K562 (cell line): Measurements from ENCODE around the gene HEXD. TPM values are rescaled to one million over a fixed set of nuclear protein-coding genes. Genes with fewer than 3 reads are reported as not detected.

ENCODE experiments used
- ARNT ChIP-seq, 2 experiments: fragments of 450-650 bp; IDR thresholded peaks; 2 replicates each; pipeline ENCODE4 v1.6.1; 2016; ENCODE audit warnings: mild to moderate bottlenecking in 1 of 2
- polyA plus RNA-seq, 8 experiments: library from polyadenylated mRNA; depleted of rRNA in 4 of 8; stranded (reverse) in 5 of 8; unstranded in 3 of 8; fragments of >200 nt; fragmentation: Nextera tagmentation in 2 of 8; fragmentation: Illumina TruSeq in 1 of 8; extraction: Ambion mirVana in 2 of 8; extraction: Trizol in 1 of 8; gene quantifications; 2 replicates each; pipeline versions ENCODE4 v1.2.1 to v1.2.3, GENCODE V29; 2011 to 2014; ENCODE audit warnings: inconsistent platforms in 1 of 8, missing spikeins in 1 of 8
- total RNA-seq, 7 experiments: library from RNA; depleted of rRNA in 6 of 7; stranded (reverse); fragments of >200 nt in 6 of 7; fragmentation: Illumina TruSeq in 2 of 7; extraction: Trizol in 2 of 7; gene quantifications; 2 replicates each; pipeline versions ENCODE4 v1.2.1 to v1.2.3, GENCODE V29; 2011 to 2021; ENCODE audit warnings: low replicate concordance in 1 of 7
- TF ChIP-seq, protein P1 (sequence below): fragments of 450-650 bp; IDR thresholded peaks from 2 replicates; pipeline ENCODE4 v1.6.1; 2016; ENCODE audit warnings: mild to moderate bottlenecking, moderate library complexity

Gene HEXD
- total and polyA plus RNA-seq, 9 of the 15 experiments (the other 6 are each of a cell fraction or from before 2014, with no cell fraction given): 1.0 to 25.3 (median 10.0) TPM

DNA sequence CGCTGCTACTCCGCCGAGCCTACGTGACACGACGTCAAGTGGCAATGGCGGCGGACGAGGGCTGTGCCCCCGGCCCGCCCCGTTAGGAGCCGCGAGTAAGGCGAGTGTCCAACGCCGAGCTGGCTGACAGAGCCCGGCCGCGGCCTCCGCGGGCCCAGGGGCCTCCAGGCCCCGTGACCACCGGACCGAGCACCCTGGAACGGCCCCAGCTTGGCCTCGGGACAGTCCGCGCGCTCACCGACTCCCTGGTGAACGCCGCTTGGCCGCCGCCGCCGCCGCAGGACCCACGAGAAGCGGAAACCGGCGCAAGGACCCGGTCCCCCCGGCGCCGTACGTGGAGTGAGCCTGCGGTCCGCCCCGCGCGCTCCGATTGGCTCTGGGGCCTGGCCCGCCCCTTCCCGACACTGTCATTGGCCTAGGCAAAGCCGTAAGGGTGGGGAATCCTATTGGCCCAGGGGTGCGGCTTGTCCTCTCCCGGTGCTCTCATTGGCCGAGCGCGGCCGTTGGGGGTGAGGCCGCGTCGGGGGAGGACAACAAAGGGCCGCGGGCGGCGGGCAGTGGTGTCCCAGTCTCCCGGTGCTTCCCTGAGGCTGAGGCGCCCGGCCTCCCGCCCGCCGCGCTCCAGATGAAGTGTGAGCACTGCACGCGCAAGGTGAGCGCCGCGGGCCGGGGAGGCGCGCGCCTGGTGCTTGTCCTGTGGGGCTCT lies 40.2 kb downstream of the HEXD start, which contains the start of gene NARF (continued):
- TF ChIP-seq, protein P1, sequence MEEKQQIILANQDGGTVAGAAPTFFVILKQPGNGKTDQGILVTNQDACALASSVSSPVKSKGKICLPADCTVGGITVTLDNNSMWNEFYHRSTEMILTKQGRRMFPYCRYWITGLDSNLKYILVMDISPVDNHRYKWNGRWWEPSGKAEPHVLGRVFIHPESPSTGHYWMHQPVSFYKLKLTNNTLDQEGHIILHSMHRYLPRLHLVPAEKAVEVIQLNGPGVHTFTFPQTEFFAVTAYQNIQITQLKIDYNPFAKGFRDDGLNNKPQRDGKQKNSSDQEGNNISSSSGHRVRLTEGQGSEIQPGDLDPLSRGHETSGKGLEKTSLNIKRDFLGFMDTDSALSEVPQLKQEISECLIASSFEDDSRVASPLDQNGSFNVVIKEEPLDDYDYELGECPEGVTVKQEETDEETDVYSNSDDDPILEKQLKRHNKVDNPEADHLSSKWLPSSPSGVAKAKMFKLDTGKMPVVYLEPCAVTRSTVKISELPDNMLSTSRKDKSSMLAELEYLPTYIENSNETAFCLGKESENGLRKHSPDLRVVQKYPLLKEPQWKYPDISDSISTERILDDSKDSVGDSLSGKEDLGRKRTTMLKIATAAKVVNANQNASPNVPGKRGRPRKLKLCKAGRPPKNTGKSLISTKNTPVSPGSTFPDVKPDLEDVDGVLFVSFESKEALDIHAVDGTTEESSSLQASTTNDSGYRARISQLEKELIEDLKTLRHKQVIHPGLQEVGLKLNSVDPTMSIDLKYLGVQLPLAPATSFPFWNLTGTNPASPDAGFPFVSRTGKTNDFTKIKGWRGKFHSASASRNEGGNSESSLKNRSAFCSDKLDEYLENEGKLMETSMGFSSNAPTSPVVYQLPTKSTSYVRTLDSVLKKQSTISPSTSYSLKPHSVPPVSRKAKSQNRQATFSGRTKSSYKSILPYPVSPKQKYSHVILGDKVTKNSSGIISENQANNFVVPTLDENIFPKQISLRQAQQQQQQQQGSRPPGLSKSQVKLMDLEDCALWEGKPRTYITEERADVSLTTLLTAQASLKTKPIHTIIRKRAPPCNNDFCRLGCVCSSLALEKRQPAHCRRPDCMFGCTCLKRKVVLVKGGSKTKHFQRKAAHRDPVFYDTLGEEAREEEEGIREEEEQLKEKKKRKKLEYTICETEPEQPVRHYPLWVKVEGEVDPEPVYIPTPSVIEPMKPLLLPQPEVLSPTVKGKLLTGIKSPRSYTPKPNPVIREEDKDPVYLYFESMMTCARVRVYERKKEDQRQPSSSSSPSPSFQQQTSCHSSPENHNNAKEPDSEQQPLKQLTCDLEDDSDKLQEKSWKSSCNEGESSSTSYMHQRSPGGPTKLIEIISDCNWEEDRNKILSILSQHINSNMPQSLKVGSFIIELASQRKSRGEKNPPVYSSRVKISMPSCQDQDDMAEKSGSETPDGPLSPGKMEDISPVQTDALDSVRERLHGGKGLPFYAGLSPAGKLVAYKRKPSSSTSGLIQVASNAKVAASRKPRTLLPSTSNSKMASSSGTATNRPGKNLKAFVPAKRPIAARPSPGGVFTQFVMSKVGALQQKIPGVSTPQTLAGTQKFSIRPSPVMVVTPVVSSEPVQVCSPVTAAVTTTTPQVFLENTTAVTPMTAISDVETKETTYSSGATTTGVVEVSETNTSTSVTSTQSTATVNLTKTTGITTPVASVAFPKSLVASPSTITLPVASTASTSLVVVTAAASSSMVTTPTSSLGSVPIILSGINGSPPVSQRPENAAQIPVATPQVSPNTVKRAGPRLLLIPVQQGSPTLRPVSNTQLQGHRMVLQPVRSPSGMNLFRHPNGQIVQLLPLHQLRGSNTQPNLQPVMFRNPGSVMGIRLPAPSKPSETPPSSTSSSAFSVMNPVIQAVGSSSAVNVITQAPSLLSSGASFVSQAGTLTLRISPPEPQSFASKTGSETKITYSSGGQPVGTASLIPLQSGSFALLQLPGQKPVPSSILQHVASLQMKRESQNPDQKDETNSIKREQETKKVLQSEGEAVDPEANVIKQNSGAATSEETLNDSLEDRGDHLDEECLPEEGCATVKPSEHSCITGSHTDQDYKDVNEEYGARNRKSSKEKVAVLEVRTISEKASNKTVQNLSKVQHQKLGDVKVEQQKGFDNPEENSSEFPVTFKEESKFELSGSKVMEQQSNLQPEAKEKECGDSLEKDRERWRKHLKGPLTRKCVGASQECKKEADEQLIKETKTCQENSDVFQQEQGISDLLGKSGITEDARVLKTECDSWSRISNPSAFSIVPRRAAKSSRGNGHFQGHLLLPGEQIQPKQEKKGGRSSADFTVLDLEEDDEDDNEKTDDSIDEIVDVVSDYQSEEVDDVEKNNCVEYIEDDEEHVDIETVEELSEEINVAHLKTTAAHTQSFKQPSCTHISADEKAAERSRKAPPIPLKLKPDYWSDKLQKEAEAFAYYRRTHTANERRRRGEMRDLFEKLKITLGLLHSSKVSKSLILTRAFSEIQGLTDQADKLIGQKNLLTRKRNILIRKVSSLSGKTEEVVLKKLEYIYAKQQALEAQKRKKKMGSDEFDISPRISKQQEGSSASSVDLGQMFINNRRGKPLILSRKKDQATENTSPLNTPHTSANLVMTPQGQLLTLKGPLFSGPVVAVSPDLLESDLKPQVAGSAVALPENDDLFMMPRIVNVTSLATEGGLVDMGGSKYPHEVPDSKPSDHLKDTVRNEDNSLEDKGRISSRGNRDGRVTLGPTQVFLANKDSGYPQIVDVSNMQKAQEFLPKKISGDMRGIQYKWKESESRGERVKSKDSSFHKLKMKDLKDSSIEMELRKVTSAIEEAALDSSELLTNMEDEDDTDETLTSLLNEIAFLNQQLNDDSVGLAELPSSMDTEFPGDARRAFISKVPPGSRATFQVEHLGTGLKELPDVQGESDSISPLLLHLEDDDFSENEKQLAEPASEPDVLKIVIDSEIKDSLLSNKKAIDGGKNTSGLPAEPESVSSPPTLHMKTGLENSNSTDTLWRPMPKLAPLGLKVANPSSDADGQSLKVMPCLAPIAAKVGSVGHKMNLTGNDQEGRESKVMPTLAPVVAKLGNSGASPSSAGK: peak; percentile 85; the same call in 1 of the 2 replicates
- TF ChIP-seq ARNT (IDR thresholded peaks at IDR 0.05): peak; percentile 100
